Upper lobe of right lung (tissue), 1 donor: ENCODE measurements around the gene OSBP2. TPM values are rescaled to one million over a fixed set of nuclear protein-coding genes. Genes with fewer than 3 reads are reported as not detected.
A peak's percentile ranks its signal among the peaks of the same experiment; 100 is the strongest.

Experiments
- ATAC-seq: fragments of 200-7000 bp; cut with Tn5 transposase; one replicate; pipeline ENCODE4 v1.9.1; 2020; ENCODE audit warnings: mild to moderate bottlenecking, moderate library complexity
- DNase-seq: peaks from one replicate; pipeline ENCODE4 v3.0.0-alpha.2; 2020
- H3K27ac ChIP-seq: fragments of 200-600 bp; one replicate; pipeline ENCODE4 v1.8.0; 2022
- H3K27me3 ChIP-seq: fragments of 200-600 bp; one replicate; pipeline ENCODE4 v1.8.0; 2022; ENCODE audit warnings: mild to moderate bottlenecking
- H3K36me3 ChIP-seq: fragments of 200-600 bp; one replicate; pipeline ENCODE4 v1.8.0; 2022
- H3K4me1 ChIP-seq: fragments of 200-600 bp; one replicate; pipeline ENCODE4 v1.8.0; 2022
- H3K4me3 ChIP-seq: fragments of 200-600 bp; one replicate; pipeline ENCODE4 v1.8.0; 2022; ENCODE audit warnings: mild to moderate bottlenecking
- H3K9me3 ChIP-seq: fragments of 200-600 bp; one replicate; pipeline ENCODE4 v1.8.0; 2022
- intact Hi-C: fragments of 100-400 bp; cut with DNase I; formaldehyde crosslinking; loops from one replicate; pipeline ENCODE4 v1.11.0; 2022
- total RNA-seq: library from RNA; stranded (reverse); fragmentation: NEBNext Ultra II Directional; extraction: Animal tissue kit (Norgen Biotek cat#: 25700); gene quantifications from one replicate; pipeline ENCODE4 v1.2.1, GENCODE V29; 2021
- TF ChIP-seq, protein P1 (sequence below): fragments of 200-600 bp; IDR thresholded peaks from one replicate; pipeline ENCODE4 v1.8.0; 2022; ENCODE audit warnings: antibody characterized with exemption
- donor health status: DM: no; HTN: yes; CAD: no; lungs with severe emphysema.

The OSBP2 gene
- total RNA-seq, 1 donor from 2014 or later, result 6.0 TPM

DNA sequence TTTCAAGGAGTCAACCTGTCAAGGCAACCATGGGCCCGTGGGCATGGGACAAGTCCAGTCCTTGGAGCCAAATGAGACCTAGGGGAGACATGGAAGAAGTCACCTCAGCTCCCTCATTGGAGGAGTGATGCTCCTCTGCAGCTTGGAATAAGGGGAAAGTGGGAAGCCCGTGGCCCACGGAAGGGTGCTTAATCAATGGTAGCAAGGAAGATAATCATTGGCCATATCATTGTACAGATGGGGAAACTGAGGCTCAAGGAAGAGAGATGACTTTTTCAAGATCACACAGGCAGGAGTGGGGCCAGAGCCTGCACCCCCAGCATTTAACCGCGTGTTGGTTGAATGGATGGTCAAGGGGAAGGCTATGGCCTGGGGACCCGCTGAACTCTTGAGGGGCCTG lies 133.0 kb downstream of the OSBP2 start:
- H3K27me3 ChIP-seq, result peaks cover 20% of the 10 kb centered on the region
- ATAC-seq (no peak), DNase-seq (peak; percentile 30)
- H3K4me1 ChIP-seq, result peaks cover 3% of the 10 kb centered on the region
- H3K36me3 ChIP-seq, result no peaks in the 10 kb centered on the region
- intact Hi-C loops, result no loop called here
- no peak overlapping the region for H3K4me3 ChIP-seq
- TF ChIP-seq, protein P1, sequence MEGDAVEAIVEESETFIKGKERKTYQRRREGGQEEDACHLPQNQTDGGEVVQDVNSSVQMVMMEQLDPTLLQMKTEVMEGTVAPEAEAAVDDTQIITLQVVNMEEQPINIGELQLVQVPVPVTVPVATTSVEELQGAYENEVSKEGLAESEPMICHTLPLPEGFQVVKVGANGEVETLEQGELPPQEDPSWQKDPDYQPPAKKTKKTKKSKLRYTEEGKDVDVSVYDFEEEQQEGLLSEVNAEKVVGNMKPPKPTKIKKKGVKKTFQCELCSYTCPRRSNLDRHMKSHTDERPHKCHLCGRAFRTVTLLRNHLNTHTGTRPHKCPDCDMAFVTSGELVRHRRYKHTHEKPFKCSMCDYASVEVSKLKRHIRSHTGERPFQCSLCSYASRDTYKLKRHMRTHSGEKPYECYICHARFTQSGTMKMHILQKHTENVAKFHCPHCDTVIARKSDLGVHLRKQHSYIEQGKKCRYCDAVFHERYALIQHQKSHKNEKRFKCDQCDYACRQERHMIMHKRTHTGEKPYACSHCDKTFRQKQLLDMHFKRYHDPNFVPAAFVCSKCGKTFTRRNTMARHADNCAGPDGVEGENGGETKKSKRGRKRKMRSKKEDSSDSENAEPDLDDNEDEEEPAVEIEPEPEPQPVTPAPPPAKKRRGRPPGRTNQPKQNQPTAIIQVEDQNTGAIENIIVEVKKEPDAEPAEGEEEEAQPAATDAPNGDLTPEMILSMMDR, result no peak
- no peaks in the 10 kb centered on the region for H3K9me3 ChIP-seq
- H3K27ac ChIP-seq, result no peak overlapping the region

DNA sequence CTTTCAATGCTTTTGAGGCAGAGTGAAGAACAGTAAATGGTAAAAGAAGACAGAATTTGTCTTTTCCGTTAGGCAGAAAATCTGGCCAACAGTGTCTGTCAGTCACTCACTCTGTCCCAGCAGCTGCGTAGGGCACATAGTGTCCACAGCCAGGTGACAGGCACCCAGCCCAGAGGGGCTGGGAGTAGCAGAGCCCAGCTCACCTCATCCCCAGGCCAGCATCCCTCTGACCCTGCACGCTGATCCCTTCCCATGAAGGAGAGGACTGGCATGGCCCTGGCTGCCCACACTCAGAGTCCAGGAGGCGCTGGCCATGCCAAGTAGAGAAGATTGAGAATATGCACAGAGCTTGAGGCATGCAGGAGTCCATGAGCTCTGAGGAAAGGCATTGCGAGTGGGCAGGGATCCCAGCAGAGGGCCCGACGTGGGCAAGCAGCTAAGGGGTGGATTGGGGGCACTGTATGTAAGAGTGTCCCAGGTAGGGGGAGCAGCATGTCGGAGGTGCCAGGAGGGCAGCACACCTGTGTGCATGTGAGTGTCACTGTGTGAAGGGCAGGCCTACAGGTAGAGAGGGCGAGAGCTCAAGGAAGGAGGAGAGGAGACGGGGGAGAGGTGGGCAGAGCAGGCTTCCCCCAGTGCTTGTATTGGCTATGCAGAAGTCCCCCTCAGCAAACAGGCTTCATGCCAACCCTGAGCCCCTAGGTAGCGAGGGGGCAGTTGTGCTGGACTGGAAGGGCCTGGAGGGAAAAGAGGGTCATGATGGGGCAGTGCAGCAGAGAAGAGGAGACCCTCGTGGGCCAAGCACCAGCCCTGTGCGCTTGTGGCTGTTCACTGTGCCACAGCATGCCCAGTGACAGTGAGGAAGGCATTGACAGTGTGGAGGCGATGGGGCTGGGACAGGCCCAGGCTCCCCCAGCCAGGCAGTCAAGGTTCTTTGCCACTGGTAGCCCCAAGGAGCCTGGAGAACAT lies 133.8 kb downstream of the OSBP2 start:
- ATAC-seq (peak; percentile 20), DNase-seq (peak; percentile 54)
- Histone ChIP-seq H3K36me3 (no peaks in the 10 kb centered on the region), H3K9me3 (no peaks in the 10 kb centered on the region), H3K27me3 (peaks cover 15% of the 10 kb centered on the region), H3K4me1 (no peaks in the 10 kb centered on the region), H3K27ac (no peak overlapping the region), H3K4me3 (no peak overlapping the region)
- TF ChIP-seq, protein P1, result no peak
- intact Hi-C loops, result no loop called here

DNA sequence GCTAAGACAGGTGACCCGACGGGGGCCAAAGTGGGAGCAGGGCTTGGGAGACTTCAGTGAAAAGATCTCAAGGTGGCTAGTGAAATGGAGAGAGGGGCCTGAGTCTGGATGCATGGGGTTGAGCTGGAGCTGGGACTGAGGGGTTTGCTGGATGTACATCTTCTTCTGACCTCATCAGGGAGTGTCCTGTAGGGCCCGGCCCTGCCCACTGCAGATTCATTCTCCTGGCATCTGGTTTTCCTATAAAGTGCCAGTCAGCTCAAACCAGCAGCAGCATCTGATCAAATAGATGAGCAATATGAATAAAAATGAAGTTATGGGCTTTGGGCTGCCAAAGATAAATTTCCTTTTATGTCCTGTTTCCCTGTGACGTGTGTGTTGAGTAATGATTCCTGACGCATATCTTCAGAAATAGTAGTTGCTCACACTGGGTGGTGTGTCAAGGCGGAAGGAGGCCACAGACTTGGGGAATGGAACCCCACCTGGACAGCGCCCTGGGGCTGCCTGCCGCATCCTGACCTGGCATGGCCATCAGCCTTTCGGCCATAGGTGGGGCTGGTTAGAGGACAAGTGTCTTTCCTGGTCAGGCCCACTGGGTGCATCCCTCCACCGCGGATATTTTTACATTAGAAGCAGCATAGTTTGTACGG lies 135.4 kb downstream of the OSBP2 start:
- no peak for ATAC-seq
- DNase-seq, result peak; percentile 23
- H3K4me1 ChIP-seq, result no peaks in the 10 kb centered on the region
- H3K27me3 ChIP-seq, result no peaks in the 10 kb centered on the region
- H3K36me3 ChIP-seq, result no peaks in the 10 kb centered on the region
- no peaks in the 10 kb centered on the region for H3K9me3 ChIP-seq
- intact Hi-C loops, result no loop called here
- no peak overlapping the region for H3K27ac ChIP-seq
- H3K4me3 ChIP-seq, result no peak overlapping the region
- TF ChIP-seq, protein P1, result no peak

DNA sequence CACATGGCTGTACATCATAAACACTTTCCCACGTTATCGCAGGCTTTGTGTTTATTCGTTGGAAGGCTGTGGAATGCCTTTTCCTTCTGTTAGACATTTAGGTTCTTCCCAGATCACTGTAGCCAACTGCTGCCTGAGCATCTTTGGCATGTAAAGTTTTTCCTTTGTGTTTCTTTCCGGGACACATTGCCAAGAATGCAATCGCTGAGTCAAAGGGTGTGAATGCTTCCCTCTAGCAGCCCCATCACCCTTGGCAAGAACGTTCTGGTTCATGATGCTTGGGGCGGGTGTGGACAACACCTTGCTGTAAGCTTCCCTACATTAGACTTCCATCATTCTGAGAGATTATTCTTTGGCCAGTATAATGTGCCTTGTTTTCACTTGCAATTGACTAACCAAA lies 136.2 kb downstream of the OSBP2 start:
- Histone ChIP-seq H3K27me3 (no peaks in the 10 kb centered on the region), H3K4me1 (no peaks in the 10 kb centered on the region), H3K27ac (no peak overlapping the region), H3K36me3 (no peaks in the 10 kb centered on the region), H3K9me3 (no peaks in the 10 kb centered on the region), H3K4me3 (no peak overlapping the region)
- intact Hi-C loops, result no loop called here
- ATAC-seq (no peak), DNase-seq (no peak)
- TF ChIP-seq, protein P1, result no peak

DNA sequence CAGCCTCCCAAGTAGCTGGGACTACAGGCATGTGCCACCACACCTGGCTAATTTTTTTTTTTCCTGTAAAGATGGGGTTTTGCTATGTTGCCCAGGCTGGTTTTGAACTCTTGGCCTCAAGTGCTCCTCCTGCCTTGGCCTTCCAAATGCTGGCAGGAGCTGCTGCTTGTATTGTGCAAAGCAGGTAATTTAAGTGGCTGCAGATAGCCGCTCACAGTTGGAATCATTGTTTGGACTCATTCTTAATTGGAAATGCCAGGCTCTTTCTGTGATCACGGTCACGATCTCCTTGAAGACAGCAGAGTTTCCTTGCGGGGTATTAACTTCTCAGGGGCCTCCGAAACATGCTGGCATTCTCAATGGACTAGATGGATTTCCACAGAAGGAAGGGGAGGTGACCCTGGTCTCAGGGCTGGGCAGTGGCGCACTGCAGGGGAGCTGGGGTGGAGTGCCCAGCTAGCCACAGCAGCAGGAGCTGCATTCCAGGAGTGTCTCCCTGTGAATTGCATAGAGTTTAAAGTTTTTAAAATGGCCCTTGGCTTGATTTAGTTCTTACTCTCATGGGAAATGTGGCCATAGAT lies 137.8 kb downstream of the OSBP2 start:
- Histone ChIP-seq H3K36me3 (no peaks in the 10 kb centered on the region), H3K27me3 (no peaks in the 10 kb centered on the region), H3K4me3 (no peak overlapping the region), H3K4me1 (no peaks in the 10 kb centered on the region), H3K9me3 (no peaks in the 10 kb centered on the region), H3K27ac (no peak overlapping the region)
- ATAC-seq, result no peak
- DNase-seq, result no peak
- intact Hi-C loops, result no loop called here
- TF ChIP-seq, protein P1, result no peak
